ENCODE results near the gene TASOR. TPM values are rescaled to one million over a fixed set of nuclear protein-coding genes. Genes with fewer than 3 reads are reported as not detected.
A peak's percentile ranks its signal among the peaks of the same experiment; 100 is the strongest.

The TASOR gene
- total RNA-seq, 1 experiment from 2014 or later = 75.0 TPM

DNA sequence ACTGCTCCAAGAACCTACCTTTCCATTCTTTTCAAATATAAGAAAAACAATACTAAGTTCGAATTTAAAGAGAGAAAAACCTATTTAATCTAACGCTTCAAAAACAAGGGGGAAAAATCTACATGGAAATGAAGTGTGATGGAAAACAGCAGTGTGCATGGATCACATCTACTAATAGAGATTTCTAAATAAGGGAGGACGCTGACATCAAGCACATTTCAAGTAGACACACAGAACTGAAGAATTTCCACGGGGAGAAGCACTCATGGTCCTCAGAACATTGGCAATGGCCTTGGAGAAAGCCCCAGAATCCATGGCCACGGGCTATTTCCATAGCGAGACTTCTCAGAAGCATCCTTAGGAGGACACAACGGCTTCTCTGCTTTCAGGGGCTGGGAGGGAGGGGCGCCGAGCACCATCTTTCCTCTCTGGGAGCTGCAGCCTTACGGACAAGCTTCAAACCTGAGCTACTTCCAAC lies 1.0 kb downstream of the TASOR start:
- Histone ChIP-seq H3K36me3 (ENCODE audit: low read depth, low read length) (0 out of 2 replicates have a peak, but pooled peaks cover 6% of the 10 kb centered on the region), H3K4me3 (ENCODE audit: low read length) (peak overlapping the region; percentile 82), H3K79me2 (ENCODE audit: low read length) (peaks cover 58% of the 10 kb centered on the region), H4K20me1 (ENCODE audit: low read length) (no peaks in the 10 kb centered on the region), H3K9ac (ENCODE audit: low read length) (peak overlapping the region; percentile 98), H3K27ac (ENCODE audit: low read length) (peak overlapping the region; percentile 85), H3K27me3 (ENCODE audit: low read length) (no peaks in the 10 kb centered on the region), H3K4me2 (ENCODE audit: low read length) (peak overlapping the region; percentile 90), H2AFZ (ENCODE audit: low read length) (peak overlapping the region; percentile 90), H3K9me3 (ENCODE audit: low read length) (no peaks in the 10 kb centered on the region), H3K9me2 (replicated peaks; ENCODE audit: low read length) (no peaks in the 10 kb centered on the region), H3F3A (ENCODE audit: low read length, unreplicated experiment) (no peaks in the 10 kb centered on the region), H3K4me1 (ENCODE audit: insufficient read depth, low read length) (peaks cover 28% of the 10 kb centered on the region)
- no TSS peak for BruUV-seq (replicated peaks)
- no peak for ATAC-seq
- TF ChIP-seq EZH2 (IDR thresholded peaks at IDR 0.05; ENCODE audit: low read length, unreplicated experiment) (no peak), EZH2phosphoT487 (IDR thresholded peaks at IDR 0.05; ENCODE audit: borderline replicate concordance, low read length) (no peak)
- TF ChIP-seq, protein P1, sequence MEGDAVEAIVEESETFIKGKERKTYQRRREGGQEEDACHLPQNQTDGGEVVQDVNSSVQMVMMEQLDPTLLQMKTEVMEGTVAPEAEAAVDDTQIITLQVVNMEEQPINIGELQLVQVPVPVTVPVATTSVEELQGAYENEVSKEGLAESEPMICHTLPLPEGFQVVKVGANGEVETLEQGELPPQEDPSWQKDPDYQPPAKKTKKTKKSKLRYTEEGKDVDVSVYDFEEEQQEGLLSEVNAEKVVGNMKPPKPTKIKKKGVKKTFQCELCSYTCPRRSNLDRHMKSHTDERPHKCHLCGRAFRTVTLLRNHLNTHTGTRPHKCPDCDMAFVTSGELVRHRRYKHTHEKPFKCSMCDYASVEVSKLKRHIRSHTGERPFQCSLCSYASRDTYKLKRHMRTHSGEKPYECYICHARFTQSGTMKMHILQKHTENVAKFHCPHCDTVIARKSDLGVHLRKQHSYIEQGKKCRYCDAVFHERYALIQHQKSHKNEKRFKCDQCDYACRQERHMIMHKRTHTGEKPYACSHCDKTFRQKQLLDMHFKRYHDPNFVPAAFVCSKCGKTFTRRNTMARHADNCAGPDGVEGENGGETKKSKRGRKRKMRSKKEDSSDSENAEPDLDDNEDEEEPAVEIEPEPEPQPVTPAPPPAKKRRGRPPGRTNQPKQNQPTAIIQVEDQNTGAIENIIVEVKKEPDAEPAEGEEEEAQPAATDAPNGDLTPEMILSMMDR (conservative IDR thresholded peaks at IDR 0.05; ENCODE audit: low read depth, low read length) = no peak
- intact Hi-C loops (cut with micrococcal nuclease) = no loop called here
- no peak for DNase-seq
- ChIA-PET CTCF (interaction anchor here (0.7 kb wide), 2 partner anchors 117 to 311 kb away, joined by 3 read pairs; no protein-coding TSS in a partner anchor), POLR2A (ENCODE audit: unreplicated experiment) (interaction anchor here (0.6 to 0.7 kb wide), 4 partner anchors 14 to 1074 kb away, joined by 3 to 7 read pairs (median 5); partner anchors contain the start of gene SLMAP)

DNA sequence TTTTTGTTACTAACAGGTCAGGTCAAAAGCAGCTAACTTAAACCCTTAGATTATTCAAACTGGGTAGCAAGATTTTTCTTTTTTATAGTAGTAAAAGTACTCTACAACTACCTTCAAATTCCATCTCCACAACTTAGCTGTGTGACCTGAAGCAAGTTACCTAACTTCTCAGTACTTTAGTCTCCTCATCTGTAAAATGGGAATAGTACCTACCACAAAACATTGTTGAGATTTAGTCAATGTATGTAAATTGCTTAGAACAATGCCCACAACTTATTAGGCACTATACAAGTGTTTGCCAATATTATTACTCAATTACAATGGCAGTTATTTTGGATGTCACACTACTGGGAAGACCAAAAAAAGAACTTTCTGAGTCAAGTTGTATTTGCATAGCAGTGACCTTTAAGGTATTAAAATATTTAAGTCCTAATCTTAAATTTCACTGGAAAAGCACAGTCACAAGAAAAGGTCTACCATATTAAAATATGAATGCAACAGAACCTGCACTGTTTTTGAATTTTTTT lies 2.9 kb downstream of the TASOR start:
- CTCF ChIA-PET = no interaction called here
- H3K4me1 ChIP-seq (ENCODE audit: insufficient read depth, low read length) = peaks cover 28% of the 10 kb centered on the region
- peak overlapping the region; percentile 90 for H3K4me2 ChIP-seq (ENCODE audit: low read length)
- H3K79me2 ChIP-seq (ENCODE audit: low read length) = peaks cover 74% of the 10 kb centered on the region
- POLR2A ChIA-PET (ENCODE audit: unreplicated experiment) = no interaction called here
- H3K4me3 ChIP-seq (ENCODE audit: low read length) = peak overlapping the region; percentile 82
- TF ChIP-seq, protein P1 (conservative IDR thresholded peaks at IDR 0.05; ENCODE audit: low read depth, low read length) = no peak
- no peak for TF ChIP-seq EZH2 (IDR thresholded peaks at IDR 0.05; ENCODE audit: low read length, unreplicated experiment)
- TF ChIP-seq EZH2phosphoT487 (IDR thresholded peaks at IDR 0.05; ENCODE audit: borderline replicate concordance, low read length) = no peak
- no peaks in the 10 kb centered on the region for H3K27me3 ChIP-seq (ENCODE audit: low read length)
- H3F3A ChIP-seq (ENCODE audit: low read length, unreplicated experiment) = no peaks in the 10 kb centered on the region
- BruUV-seq (replicated peaks) = no TSS peak
- H3K9ac ChIP-seq (ENCODE audit: low read length) = no peak overlapping the region
- no peaks in the 10 kb centered on the region for H4K20me1 ChIP-seq (ENCODE audit: low read length)
- peak; percentile 24 for DNase-seq
- no peaks in the 10 kb centered on the region for H3K9me2 ChIP-seq (replicated peaks; ENCODE audit: low read length)
- H2AFZ ChIP-seq (ENCODE audit: low read length) = no peak overlapping the region
- H3K27ac ChIP-seq (ENCODE audit: low read length) = no peak overlapping the region
- no peak for ATAC-seq
- H3K9me3 ChIP-seq (ENCODE audit: low read length) = no peaks in the 10 kb centered on the region
- intact Hi-C loops (cut with micrococcal nuclease) = no loop called here
- 0 out of 2 replicates have a peak, but pooled peaks cover 6% of the 10 kb centered on the region for H3K36me3 ChIP-seq (ENCODE audit: low read depth, low read length)

DNA sequence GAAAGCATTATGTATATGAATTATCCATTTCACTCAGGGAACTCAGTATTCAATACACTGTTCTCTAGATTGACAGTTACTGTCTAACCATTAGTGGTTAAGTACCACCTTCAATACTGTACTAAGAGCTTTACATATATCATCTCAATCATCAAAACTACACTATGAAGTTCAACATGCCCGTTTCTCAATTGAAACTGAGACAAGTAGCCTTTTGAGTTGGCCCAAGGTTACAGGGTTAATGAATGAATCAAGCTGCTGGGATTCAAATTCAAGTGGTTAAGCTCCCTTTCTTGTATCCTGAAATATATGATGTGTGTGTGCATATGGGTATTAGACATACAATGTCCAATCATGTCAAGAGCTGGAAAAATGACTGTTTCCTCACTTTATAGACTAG lies 5.8 kb downstream of the TASOR start:
- Histone ChIP-seq H3K4me3 (ENCODE audit: low read length) (no peak overlapping the region), H3K4me1 (ENCODE audit: insufficient read depth, low read length) (peaks cover 25% of the 10 kb centered on the region), H3K9me3 (ENCODE audit: low read length) (no peaks in the 10 kb centered on the region), H3K4me2 (ENCODE audit: low read length) (no peak overlapping the region), H3K27me3 (ENCODE audit: low read length) (no peaks in the 10 kb centered on the region), H3K79me2 (ENCODE audit: low read length) (peaks cover 67% of the 10 kb centered on the region), H3F3A (ENCODE audit: low read length, unreplicated experiment) (no peaks in the 10 kb centered on the region), H3K36me3 (ENCODE audit: low read depth, low read length) (peaks cover 13% of the 10 kb centered on the region), H3K27ac (ENCODE audit: low read length) (no peak overlapping the region), H2AFZ (ENCODE audit: low read length) (no peak overlapping the region), H4K20me1 (ENCODE audit: low read length) (no peaks in the 10 kb centered on the region), H3K9me2 (replicated peaks; ENCODE audit: low read length) (no peaks in the 10 kb centered on the region), H3K9ac (ENCODE audit: low read length) (no peak overlapping the region)
- DNase-seq = no peak
- no peak for ATAC-seq
- intact Hi-C loops (cut with micrococcal nuclease) = no loop called here
- BruUV-seq (replicated peaks) = no TSS peak
- CTCF ChIA-PET = no interaction called here
- POLR2A ChIA-PET (ENCODE audit: unreplicated experiment) = no interaction called here
- TF ChIP-seq EZH2phosphoT487 (IDR thresholded peaks at IDR 0.05; ENCODE audit: borderline replicate concordance, low read length) (no peak), EZH2 (IDR thresholded peaks at IDR 0.05; ENCODE audit: low read length, unreplicated experiment) (no peak)
- TF ChIP-seq, protein P1 (conservative IDR thresholded peaks at IDR 0.05; ENCODE audit: low read depth, low read length) = no peak

All from PC-3 (cell line).